GM12872 (cell line): ENCODE data around the gene KIRREL2.

Experiments used
- TF ChIP-seq, protein P1 (sequence below): IDR thresholded peaks from 3 replicates; pipeline ENCODE4 v1.5.1; 2011; ENCODE audit warnings: low read depth, mild to moderate bottlenecking, low read length, moderate library complexity; ENCODE audit not compliant: insufficient read depth

KIRREL2 gene

DNA sequence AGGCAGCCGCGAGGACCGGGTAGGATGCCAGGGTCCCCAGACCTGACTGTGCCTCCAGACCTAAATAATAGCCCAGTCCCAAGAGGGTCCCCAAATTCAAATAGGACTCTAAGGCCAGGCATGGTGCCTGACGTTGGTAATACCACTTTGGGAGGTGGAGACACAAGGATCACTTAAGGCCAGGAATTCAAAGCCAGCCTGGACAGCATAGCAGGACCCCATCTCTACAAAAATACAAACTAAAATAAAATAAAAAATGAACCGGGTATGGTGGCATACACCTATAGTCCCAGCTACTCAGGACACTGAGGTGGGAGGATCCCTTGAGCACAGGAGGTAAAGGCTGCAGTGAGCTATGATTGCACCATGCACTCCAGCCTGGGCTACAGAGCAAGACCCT, 6.3 kb downstream of the KIRREL2 start:
- TF ChIP-seq, protein P1, sequence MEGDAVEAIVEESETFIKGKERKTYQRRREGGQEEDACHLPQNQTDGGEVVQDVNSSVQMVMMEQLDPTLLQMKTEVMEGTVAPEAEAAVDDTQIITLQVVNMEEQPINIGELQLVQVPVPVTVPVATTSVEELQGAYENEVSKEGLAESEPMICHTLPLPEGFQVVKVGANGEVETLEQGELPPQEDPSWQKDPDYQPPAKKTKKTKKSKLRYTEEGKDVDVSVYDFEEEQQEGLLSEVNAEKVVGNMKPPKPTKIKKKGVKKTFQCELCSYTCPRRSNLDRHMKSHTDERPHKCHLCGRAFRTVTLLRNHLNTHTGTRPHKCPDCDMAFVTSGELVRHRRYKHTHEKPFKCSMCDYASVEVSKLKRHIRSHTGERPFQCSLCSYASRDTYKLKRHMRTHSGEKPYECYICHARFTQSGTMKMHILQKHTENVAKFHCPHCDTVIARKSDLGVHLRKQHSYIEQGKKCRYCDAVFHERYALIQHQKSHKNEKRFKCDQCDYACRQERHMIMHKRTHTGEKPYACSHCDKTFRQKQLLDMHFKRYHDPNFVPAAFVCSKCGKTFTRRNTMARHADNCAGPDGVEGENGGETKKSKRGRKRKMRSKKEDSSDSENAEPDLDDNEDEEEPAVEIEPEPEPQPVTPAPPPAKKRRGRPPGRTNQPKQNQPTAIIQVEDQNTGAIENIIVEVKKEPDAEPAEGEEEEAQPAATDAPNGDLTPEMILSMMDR = no peak

- TF ChIP-seq, protein P1 = no peak
Measured at GRCh38 chr19:35868172-35868822, 11.6 kb downstream of the KIRREL2 start, which contains the start of gene APLP1. APLP1 (plus strand) TSS chr19:35868574; CDS start chr19:35868637, 63 bp downstream.

DNA sequence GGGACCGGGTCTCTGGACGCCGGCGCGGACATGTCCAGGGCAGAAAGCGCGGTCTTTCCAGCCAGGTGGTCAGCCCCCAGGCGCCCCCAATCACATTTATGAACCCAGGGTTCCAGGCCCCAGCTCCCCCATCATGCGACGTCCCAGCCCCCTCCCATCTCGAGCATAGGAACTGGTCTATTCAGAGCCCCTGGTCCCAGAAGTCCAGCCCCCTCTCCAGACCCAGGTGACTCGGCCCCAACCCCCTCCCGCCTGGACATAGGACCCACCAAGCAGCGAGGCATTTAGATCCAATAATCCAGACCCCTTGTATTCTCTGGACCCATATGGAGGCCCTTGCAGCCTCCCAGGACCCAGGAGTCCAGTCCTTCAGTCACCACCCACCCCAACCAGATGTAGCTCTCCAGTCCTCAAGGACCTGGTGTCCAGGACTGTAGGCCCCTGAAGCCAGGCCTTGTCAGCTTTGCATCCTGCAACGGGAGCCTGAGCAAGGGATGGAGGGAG, 12.2 kb downstream of the KIRREL2 start:
- TF ChIP-seq, protein P1 = no peak

GRCh38 chr19:35869327-35870123, 12.8 kb downstream of the KIRREL2 start:
- TF ChIP-seq, protein P1 = no peak

DNA sequence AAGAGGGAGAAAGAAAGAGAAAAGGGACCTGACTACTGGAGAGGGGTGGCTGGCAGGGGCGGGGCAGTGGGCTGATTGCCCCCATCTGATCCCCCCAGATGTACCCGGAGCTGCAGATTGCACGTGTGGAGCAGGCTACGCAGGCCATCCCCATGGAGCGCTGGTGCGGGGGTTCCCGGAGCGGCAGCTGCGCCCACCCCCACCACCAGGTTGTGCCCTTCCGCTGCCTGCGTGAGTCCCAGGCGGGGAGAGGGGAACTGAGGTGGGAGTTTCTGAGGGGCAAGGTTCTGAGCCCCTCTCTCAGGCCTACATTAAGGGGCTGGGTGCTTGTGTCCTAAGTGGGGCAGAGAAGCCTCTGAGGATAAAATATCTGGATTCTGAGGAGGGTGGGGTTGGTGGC, 14.1 kb downstream of the KIRREL2 start:
- TF ChIP-seq, protein P1 = no peak

DNA sequence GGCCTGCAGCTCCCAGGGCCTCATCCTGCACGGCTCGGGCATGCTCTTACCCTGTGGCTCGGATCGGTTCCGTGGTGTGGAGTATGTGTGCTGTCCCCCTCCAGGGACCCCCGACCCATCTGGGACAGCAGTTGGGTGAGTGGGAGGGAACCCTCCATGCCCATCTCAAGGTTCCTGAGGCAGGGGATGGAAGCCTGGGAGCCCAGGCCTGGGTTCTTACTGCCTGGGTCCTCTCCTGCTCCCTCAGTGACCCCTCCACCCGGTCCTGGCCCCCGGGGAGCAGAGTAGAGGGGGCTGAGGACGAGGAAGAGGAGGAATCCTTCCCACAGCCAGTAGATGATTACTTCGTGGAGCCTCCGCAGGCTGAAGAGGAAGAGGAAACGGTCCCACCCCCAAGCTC, 14.9 kb downstream of the KIRREL2 start:
- TF ChIP-seq, protein P1 = no peak

- TF ChIP-seq, protein P1 = no peak
Measured at GRCh38 chr19:35872180-35872579, 15.5 kb downstream of the KIRREL2 start.
